Umbilical cord (tissue), 2 donors: ENCODE data around the gene NBL1. TPM values are rescaled to one million over a fixed set of nuclear protein-coding genes. Genes with fewer than 3 reads are reported as not detected.

ENCODE experiments used
- DNase-seq: peaks from one replicate; pipeline ENCODE4 v3.0.0-alpha.2; 2015; ENCODE audit warnings: low spot score
- total RNA-seq: library from RNA; depleted of rRNA; stranded (reverse); fragments of >200 nt; gene quantifications from one replicate; pipeline ENCODE4 v1.2.3, GENCODE V29; 2014; ENCODE audit warnings: low replicate concordance; ENCODE audit not compliant: insufficient read depth

Gene NBL1
- total RNA-seq, 1 donor from 2014 or later = 15.9 TPM

GRCh38 chr1:19645411-19646251 lies 1.5 kb downstream of the NBL1 start:
- no peak for DNase-seq

- DNase-seq = no peak
Observed at GRCh38 chr1:19646377-19647319, 2.5 kb downstream of the NBL1 start.

- DNase-seq = no peak
Observed at GRCh38 chr1:19647643-19648042, 3.5 kb downstream of the NBL1 start.

GRCh38 chr1:19648239-19648638 lies 4.1 kb downstream of the NBL1 start:
- DNase-seq = no peak

- no peak for DNase-seq
Observed at GRCh38 chr1:19648689-19649088, 4.6 kb downstream of the NBL1 start.

GRCh38 chr1:19650416-19651140 lies 6.5 kb downstream of the NBL1 start:
- no peak for DNase-seq

- peak; percentile 57 for DNase-seq
Observed at GRCh38 chr1:19651141-19651737, 7.1 kb downstream of the NBL1 start.

GRCh38 chr1:19654386-19654785 lies 10.3 kb downstream of the NBL1 start:
- no peak for DNase-seq

- DNase-seq = no peak
Observed at GRCh38 chr1:19654886-19655717, 11.0 kb downstream of the NBL1 start.

GRCh38 chr1:19655718-19656080 lies 11.6 kb downstream of the NBL1 start:
- no peak for DNase-seq

- no peak for DNase-seq
Observed at GRCh38 chr1:19656134-19656779, 12.1 kb downstream of the NBL1 start.

- no peak for DNase-seq
Observed at GRCh38 chr1:19656780-19657466, 12.8 kb downstream of the NBL1 start.

- no peak for DNase-seq
Observed at GRCh38 chr1:19657511-19657910, 13.4 kb downstream of the NBL1 start.

- DNase-seq = no peak
Observed at GRCh38 chr1:19658186-19658585, 14.1 kb downstream of the NBL1 start.

GRCh38 chr1:19661721-19662228 lies 17.7 kb downstream of the NBL1 start:
- DNase-seq = peak; percentile 51

- no peak for DNase-seq
Observed at GRCh38 chr1:19662313-19662712, 18.2 kb downstream of the NBL1 start.

GRCh38 chr1:19664453-19665185 lies 20.5 kb downstream of the NBL1 start, which contains the start of gene HTR6:
TSS of gene HTR6 (plus strand) at chr1:19664875. CDS start at chr1:19665754, 879 bp downstream.
- DNase-seq = no peak

- DNase-seq = no peak
Observed at GRCh38 chr1:19665186-19665495, 21.0 kb downstream of the NBL1 start.
